HG02884 (cell line): ENCODE measurements around the gene PODXL2.

Experiments
- ATAC-seq: cut with Tn5 transposase; IDR thresholded peaks from one replicate; pipeline ENCODE4 v1.9.1; 2021; ENCODE audit warnings: mild to moderate bottlenecking, moderate library complexity; ENCODE audit not compliant: unreplicated experiment

The PODXL2 gene

DNA sequence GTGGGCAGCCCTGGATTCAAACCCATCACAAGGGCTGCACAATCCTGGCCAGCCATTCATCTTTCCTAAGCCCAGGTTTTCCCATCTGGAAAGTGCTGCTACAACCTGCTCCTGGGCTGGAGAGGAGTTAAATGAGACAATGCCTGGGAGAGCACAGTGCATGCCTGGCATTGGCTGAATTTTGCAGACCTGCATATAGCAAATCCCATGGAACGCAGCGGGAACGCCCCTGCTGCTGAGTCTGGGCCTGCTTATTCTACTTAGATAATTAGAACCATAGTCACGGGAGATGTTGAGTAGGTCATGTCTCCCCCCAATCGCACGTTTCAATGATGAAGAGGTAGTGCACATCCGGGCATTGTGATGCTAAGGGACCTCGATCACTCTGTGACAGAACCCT lies 90.4 kb downstream of the PODXL2 start:
- ATAC-seq, result no peak

DNA sequence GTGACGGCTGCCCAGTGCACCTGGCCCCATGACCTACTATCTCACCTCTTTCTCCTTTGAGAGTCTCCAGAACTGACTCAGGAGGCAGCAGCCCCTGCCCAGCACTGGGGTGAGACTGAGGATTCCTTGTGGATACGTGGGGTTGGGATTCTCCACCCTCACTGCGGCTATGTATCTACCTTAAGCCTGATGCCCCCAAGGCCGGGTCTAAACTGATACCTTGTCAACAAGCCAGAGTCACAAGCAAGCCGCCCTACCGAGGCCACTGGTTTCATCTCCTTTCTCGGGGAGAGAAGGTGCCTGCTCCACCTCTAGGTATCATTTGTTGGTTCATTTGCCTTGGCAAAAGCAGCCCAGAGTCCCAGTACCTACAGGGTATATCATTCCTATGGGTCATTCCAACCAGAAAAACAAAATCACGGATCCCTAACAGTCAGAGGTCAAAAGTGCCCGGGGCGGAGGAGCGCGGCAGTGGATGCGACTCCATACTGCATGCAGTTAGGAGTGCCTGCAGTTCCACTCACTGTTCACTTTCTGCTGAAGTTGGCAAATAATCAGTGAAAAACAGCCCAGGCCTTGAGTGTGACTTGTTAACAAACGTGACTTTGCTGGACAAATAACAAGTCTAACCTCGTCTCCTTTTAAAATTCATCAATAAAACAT lies 91.3 kb downstream of the PODXL2 start:
- ATAC-seq, result no peak

DNA sequence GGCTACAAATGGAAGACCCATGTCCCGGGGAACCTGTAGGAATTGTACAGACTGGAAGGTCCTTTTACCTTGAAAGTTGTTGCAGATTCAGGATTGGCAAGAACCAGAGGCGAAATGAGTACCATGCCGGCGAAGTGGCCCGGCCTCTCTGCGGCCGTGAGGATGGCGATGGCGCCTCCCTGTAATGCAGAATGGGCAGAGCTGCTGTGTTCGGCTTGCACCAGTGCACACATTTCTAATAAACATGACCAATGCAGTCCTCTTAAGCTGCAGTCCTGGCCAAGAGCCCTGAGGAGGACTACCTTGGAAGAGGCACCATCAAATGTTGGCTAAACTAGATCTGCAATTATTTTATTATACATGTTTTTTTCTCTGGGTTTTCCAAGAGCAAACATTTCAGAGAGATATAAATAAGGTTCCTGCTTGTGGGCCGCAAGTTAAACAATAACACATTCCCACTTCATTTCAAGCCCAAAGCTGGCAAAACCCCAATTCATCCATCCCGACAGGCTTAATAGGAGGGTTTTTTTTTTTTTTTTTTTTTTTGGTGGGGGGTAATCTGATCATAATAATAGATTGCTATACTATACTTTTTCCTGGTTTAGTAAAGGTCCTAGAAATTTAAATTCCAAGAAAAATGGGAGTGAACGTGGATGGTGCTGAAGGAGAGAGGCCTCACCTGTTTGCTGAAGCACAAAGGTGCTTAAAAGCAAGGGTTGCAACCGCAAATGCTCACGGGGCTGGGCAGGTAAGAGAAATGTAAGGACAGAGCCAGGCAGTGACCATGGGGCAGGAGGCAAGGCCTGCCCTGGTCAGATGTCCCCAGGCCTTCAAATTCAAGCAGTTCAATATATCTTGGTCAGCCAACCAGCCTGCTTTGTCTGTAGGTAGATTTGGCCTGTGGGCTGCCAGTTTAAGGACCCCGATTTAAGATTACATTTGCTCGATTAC lies 92.3 kb downstream of the PODXL2 start:
- no peak for ATAC-seq

DNA sequence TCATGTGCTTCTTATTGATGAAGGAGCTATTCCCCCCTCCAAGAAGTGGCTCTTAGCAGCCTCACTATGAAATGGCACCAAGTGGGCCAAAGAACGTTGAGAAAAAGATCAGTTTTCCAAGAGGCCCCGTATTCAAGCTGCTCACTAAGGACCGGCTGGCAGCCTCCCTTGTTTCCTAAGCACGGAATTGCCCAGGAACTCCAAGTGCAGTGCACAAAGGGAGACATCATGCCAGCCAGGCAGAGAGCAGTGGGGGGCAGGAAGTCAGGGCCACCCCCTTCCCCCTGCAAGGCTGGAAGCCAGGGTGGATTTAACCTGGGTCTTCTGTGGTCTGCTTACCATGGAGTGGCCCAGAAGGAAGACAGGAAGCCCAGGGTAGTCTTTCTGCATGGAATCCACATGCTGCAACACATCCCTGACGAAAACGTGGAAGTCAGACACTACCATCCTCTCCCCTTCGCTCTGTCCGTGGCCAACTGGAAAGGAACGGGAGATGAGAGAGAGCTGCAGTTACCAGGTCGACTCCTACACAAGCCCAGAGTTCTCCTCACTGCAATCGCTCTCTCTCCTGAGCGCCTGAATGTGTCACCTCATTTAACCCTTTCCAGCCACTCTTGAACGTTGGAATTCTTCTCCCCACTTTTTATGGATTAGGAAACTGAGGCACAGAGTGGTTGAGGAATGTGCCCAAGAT lies 93.3 kb downstream of the PODXL2 start:
- no peak for ATAC-seq
